MM.1S (cell line): Measurements from ENCODE around the gene LRP6.

Experiments
- EZH2 ChIP-seq: fragments of 300-600 bp; sonication (generic); optimal IDR thresholded peaks from 2 replicates; pipeline ENCODE3; 2017; ENCODE audit warnings: low read depth, mild to moderate bottlenecking, antibody characterized with exemption, low read length, mixed read lengths
- EZH2phosphoT487 ChIP-seq: fragments of 300-600 bp; sonication (generic); IDR thresholded peaks from 2 replicates; pipeline ENCODE4 v1.6.1; 2018; ENCODE audit warnings: antibody characterized with exemption, low read length
- TF ChIP-seq, protein P1 (sequence below): fragments of 300-600 bp; sonication (generic); IDR thresholded peaks from 2 replicates; pipeline ENCODE4 v1.5.1; 2016; ENCODE audit warnings: antibody characterized with exemption, low read length, mixed read lengths

DNA sequence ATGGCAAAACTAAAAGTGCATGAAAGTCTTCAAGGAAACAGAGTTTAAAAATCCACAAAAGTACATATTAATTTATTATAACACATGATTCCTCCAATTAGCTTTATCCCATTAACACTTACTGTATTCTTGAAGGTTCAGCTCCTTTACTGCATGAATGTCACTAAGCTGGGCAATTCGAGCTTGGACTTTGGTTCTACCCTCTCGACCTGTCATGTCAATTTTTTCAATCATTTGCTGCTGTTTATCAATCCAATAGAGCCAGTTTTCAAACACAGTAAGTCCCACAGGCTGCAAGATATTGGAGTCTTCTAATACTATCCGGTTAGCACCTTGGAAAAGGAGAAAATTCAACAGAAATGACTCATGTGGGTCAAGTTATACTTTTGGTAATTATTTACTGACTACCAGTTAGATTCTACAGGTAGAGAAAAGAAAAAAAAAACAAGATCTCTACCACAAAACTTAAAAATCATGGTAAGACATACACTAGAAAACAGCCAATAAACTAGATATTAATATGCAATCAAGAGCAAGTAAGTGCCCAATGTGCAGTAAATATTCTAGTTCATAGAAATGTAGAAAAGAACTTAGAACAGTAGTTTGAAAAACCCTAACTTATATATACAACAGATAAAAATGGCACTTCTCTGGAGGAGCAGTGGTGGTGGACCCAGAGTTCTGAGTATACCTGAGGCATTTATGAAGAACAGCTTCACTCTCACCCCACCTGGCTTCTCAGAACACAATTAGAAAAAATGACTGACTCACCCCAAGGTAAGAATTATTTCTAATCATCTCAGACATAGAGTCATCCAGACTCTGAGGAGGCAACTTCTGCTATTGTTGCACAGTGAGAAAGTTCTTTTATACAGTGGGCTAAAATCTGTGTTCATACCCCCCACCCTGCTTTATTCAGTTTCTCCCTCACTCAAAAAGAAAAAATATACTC, 128.4 kb downstream of the LRP6 start:
- TF ChIP-seq, protein P1, sequence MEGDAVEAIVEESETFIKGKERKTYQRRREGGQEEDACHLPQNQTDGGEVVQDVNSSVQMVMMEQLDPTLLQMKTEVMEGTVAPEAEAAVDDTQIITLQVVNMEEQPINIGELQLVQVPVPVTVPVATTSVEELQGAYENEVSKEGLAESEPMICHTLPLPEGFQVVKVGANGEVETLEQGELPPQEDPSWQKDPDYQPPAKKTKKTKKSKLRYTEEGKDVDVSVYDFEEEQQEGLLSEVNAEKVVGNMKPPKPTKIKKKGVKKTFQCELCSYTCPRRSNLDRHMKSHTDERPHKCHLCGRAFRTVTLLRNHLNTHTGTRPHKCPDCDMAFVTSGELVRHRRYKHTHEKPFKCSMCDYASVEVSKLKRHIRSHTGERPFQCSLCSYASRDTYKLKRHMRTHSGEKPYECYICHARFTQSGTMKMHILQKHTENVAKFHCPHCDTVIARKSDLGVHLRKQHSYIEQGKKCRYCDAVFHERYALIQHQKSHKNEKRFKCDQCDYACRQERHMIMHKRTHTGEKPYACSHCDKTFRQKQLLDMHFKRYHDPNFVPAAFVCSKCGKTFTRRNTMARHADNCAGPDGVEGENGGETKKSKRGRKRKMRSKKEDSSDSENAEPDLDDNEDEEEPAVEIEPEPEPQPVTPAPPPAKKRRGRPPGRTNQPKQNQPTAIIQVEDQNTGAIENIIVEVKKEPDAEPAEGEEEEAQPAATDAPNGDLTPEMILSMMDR, result no peak
- no peak for TF ChIP-seq EZH2
- TF ChIP-seq EZH2phosphoT487, result no peak
